HG03095 (cell line): ENCODE measurements around the gene SAXO1.

Experiments used
- ATAC-seq: cut with Tn5 transposase; IDR thresholded peaks from one replicate; pipeline ENCODE4 v1.9.1; 2021; ENCODE audit warnings: moderate library complexity; ENCODE audit not compliant: unreplicated experiment

SAXO1 gene

GRCh38 chr9:18920141-18921084 is 112.6 kb downstream of the SAXO1 start:
- no peak for ATAC-seq

GRCh38 chr9:18911714-18912342 is 121.2 kb downstream of the SAXO1 start:
- no peak for ATAC-seq

- no peak for ATAC-seq
Observed at GRCh38 chr9:18910916-18911315, 122.1 kb downstream of the SAXO1 start.

- no peak for ATAC-seq
Observed at GRCh38 chr9:18910435-18910834, 122.6 kb downstream of the SAXO1 start.

GRCh38 chr9:18909140-18910018 is 123.6 kb downstream of the SAXO1 start:
- ATAC-seq = no peak

GRCh38 chr9:18907927-18908625 is 124.9 kb downstream of the SAXO1 start:
- ATAC-seq = no peak

- no peak for ATAC-seq
Observed at GRCh38 chr9:18906656-18907395, 126.2 kb downstream of the SAXO1 start.

- ATAC-seq = no peak
Observed at GRCh38 chr9:18905883-18906629, 127.0 kb downstream of the SAXO1 start.

GRCh38 chr9:18905028-18905882 is 127.8 kb downstream of the SAXO1 start:
- no peak for ATAC-seq

- ATAC-seq = no peak
Observed at GRCh38 chr9:18903450-18903849, 129.6 kb downstream of the SAXO1 start.

- no peak for ATAC-seq
Observed at GRCh38 chr9:18896531-18897179, 136.4 kb downstream of the SAXO1 start.

- no peak for ATAC-seq
Observed at GRCh38 chr9:18896004-18896403, 137.0 kb downstream of the SAXO1 start.

- no peak for ATAC-seq
Observed at GRCh38 chr9:18893491-18893890, 139.5 kb downstream of the SAXO1 start.

- ATAC-seq = no peak
Observed at GRCh38 chr9:18893046-18893445, 140.0 kb downstream of the SAXO1 start.

GRCh38 chr9:18891946-18892670 is 140.9 kb downstream of the SAXO1 start:
- no peak for ATAC-seq

GRCh38 chr9:18890372-18890771 is 142.6 kb downstream of the SAXO1 start:
- ATAC-seq = no peak

- ATAC-seq = no peak
Observed at GRCh38 chr9:18889550-18889949, 143.5 kb downstream of the SAXO1 start.
